GM23338 (cell line): ENCODE results near the gene FCN2. TPM values are rescaled to one million over a fixed set of nuclear protein-coding genes. Genes with fewer than 3 reads are reported as not detected.

Source experiments
- ATAC-seq: fragments of 200-7000 bp; cut with Tn5 transposase; 3 replicates; pipeline ENCODE4 v1.9.1; 2020
- DNase-seq: peaks from one replicate; pipeline ENCODE4 v3.0.0-alpha.2; 2015; ENCODE audit warnings: low spot score
- H2AFZ ChIP-seq: fragments of 200-600 bp; sonication (generic); 2 replicates; pipeline ENCODE4 v1.8.0; 2016; ENCODE audit warnings: antibody characterized with exemption, mild to moderate bottlenecking, moderate library complexity
- H3F3A ChIP-seq: fragments of 200-600 bp; sonication (generic); replicated peaks from 2 replicates; pipeline ENCODE4 v1.8.0; 2017; ENCODE audit warnings: antibody characterized with exemption, mixed run types, low read depth
- H3K27ac ChIP-seq: fragments of 200-600 bp; sonication (generic); 2 replicates; pipeline ENCODE4 v1.6.1; 2016; ENCODE audit warnings: low read depth
- H3K27me3 ChIP-seq: fragments of 200-600 bp; sonication (generic); 2 replicates; pipeline ENCODE4 v1.8.0; 2016; ENCODE audit warnings: mild to moderate bottlenecking, mixed run types, moderate library complexity; ENCODE audit not compliant: insufficient read depth
- H3K36me3 ChIP-seq: fragments of 200-600 bp; sonication (generic); 2 replicates; pipeline ENCODE4 v1.8.0; 2016; ENCODE audit warnings: mild to moderate bottlenecking; ENCODE audit not compliant: insufficient read depth
- H3K4me1 ChIP-seq: fragments of 200-600 bp; sonication (generic); 2 replicates; pipeline ENCODE4 v1.8.0; 2016; ENCODE audit warnings: mild to moderate bottlenecking, moderate library complexity; ENCODE audit not compliant: insufficient read depth
- H3K4me2 ChIP-seq: fragments of 200-600 bp; sonication (generic); 2 replicates; pipeline ENCODE4 v1.7.1; 2017; ENCODE audit warnings: mixed run types
- H3K4me3 ChIP-seq: fragments of 200-600 bp; sonication (generic); 2 replicates; pipeline ENCODE4 v1.6.1; 2016; ENCODE audit warnings: mixed run types
- H3K79me2 ChIP-seq: fragments of 200-600 bp; sonication (generic); replicated peaks from 2 replicates; pipeline ENCODE4 v1.8.0; 2017; ENCODE audit warnings: mild to moderate bottlenecking; ENCODE audit not compliant: insufficient read depth
- H3K9me2 ChIP-seq: fragments of 200-600 bp; sonication (generic); 2 replicates; pipeline ENCODE4 v1.8.0; 2017; ENCODE audit not compliant: insufficient read depth
- H4K20me1 ChIP-seq: fragments of 200-600 bp; sonication (generic); replicated peaks from 2 replicates; pipeline ENCODE4 v1.8.0; 2017; ENCODE audit warnings: mild to moderate bottlenecking; ENCODE audit not compliant: insufficient read depth
- H3K27ac Mint-ChIP-seq: 2 replicates; pipeline ENCODE4 v1.8.0; 2020; ENCODE audit warnings: inconsistent platforms, mild to moderate bottlenecking, moderate library complexity, mixed read lengths
- H3K27me3 Mint-ChIP-seq: 3 replicates; pipeline ENCODE4 v1.8.0; 2022; ENCODE audit warnings: low read depth, mild to moderate bottlenecking, moderate library complexity, mixed read lengths, inconsistent platforms; ENCODE audit not compliant: insufficient read depth, poor library complexity
- H3K36me3 Mint-ChIP-seq: 3 replicates; pipeline ENCODE4 v1.8.0; 2021; ENCODE audit warnings: low read depth, mild to moderate bottlenecking, inconsistent platforms, moderate library complexity, mixed read lengths
- H3K4me1 Mint-ChIP-seq: 3 replicates; pipeline ENCODE4 v1.8.0; 2020; ENCODE audit warnings: mild to moderate bottlenecking, inconsistent platforms, mixed read lengths
- H3K4me3 Mint-ChIP-seq: 3 replicates; pipeline ENCODE4 v1.8.0; 2021; ENCODE audit warnings: moderate library complexity, mild to moderate bottlenecking, inconsistent platforms, mixed read lengths
- H3K9me3 Mint-ChIP-seq: 3 replicates; pipeline ENCODE4 v1.8.0; 2020; ENCODE audit warnings: moderate library complexity, mild to moderate bottlenecking, inconsistent platforms, mixed read lengths
- CREB1 ChIP-seq: fragments of 250-450 bp; sonication (Bioruptor Pico); IDR thresholded peaks from 2 replicates; pipeline ENCODE4 v1.5.0; 2020; ENCODE audit warnings: low read depth, mild to moderate bottlenecking, moderate library complexity
- CTCF ChIP-seq, 2 experiments: fragments of 200-600 bp in 1 of 2; sonication (generic) in 1 of 2; conservative IDR thresholded peaks; 2 replicates each; pipeline versions ENCODE4 v1.5.1 to v1.6.1; 2016 to 2017; ENCODE audit warnings: antibody characterized with exemption in 2 of 2, low read depth in 2 of 2, mild to moderate bottlenecking in 2 of 2, moderate library complexity in 1 of 2
- ETS1 ChIP-seq: IDR thresholded peaks from 2 replicates; pipeline ENCODE4 v1.6.1; 2016; ENCODE audit warnings: antibody characterized with exemption
- EZH2 ChIP-seq: fragments of 200-600 bp; sonication (generic); IDR thresholded peaks from one replicate; pipeline ENCODE4 v1.8.0; 2017; ENCODE audit warnings: antibody characterized with exemption, mild to moderate bottlenecking, low read depth; ENCODE audit not compliant: unreplicated experiment
- EZH2phosphoT487 ChIP-seq: fragments of 200-600 bp; sonication (generic); IDR thresholded peaks from one replicate; pipeline ENCODE4 v1.8.1; 2018; ENCODE audit warnings: antibody characterized with exemption; ENCODE audit not compliant: unreplicated experiment
- JUNB ChIP-seq: IDR thresholded peaks from one replicate; pipeline ENCODE4 v1.6.1; 2016; ENCODE audit warnings: antibody characterized with exemption; ENCODE audit not compliant: unreplicated experiment
- NANOG ChIP-seq: IDR thresholded peaks from 2 replicates; pipeline ENCODE4 v1.6.1; 2016; ENCODE audit warnings: antibody characterized with exemption, borderline replicate concordance
- POLR2AphosphoS5 ChIP-seq: IDR thresholded peaks from 2 replicates; pipeline ENCODE4 v1.6.1; 2016; ENCODE audit warnings: antibody characterized with exemption, low read depth
- REST ChIP-seq: IDR thresholded peaks from one replicate; pipeline ENCODE4 v1.6.1; 2018; ENCODE audit warnings: antibody characterized with exemption; ENCODE audit not compliant: unreplicated experiment
- STAT1 ChIP-seq: IDR thresholded peaks from one replicate; pipeline ENCODE4 v1.6.1; 2016; ENCODE audit warnings: antibody characterized with exemption; ENCODE audit not compliant: unreplicated experiment
- ZNF114 ChIP-seq: fragments of 250-450 bp; sonication (Bioruptor Pico); IDR thresholded peaks from 2 replicates; pipeline ENCODE4 v1.5.0; 2020; ENCODE audit warnings: mild to moderate bottlenecking, moderate library complexity
- ZNF331 ChIP-seq: fragments of 250-450 bp; sonication (Bioruptor Pico); IDR thresholded peaks from 2 replicates; pipeline ENCODE4 v1.5.0; 2020; ENCODE audit warnings: low read depth, mild to moderate bottlenecking, moderate library complexity
- polyA plus RNA-seq: library from polyadenylated mRNA; unstranded; fragments of >200 nt; fragmentation: Nextera tagmentation; extraction: Ambion mirVana; gene quantifications from 2 replicates; pipeline ENCODE4 v1.2.1, GENCODE V29; 2016
- total RNA-seq: library from RNA; depleted of rRNA; stranded (reverse); fragments of >200 nt; shearing (Covaris generic); gene quantifications from 2 replicates; pipeline ENCODE4 v1.2.3, GENCODE V29; 2014

Gene FCN2
- total and polyA plus RNA-seq, 2 experiments from 2014 or later: not detected

GRCh38 chr9:134867917-134868750, 12.5 kb upstream of the FCN2 start:
- Mint-ChIP-seq H3K27me3 (no peaks in the 10 kb centered on the region), H3K4me3 (no peak overlapping the region), H3K4me1 (no peaks in the 10 kb centered on the region), H3K27ac (no peak overlapping the region), H3K9me3 (no peaks in the 10 kb centered on the region), H3K36me3 (no peaks in the 10 kb centered on the region)
- Histone ChIP-seq H2AFZ (no peak overlapping the region), H3K36me3 (no peaks in the 10 kb centered on the region), H3K79me2 (no peaks in the 10 kb centered on the region), H3K4me2 (no peak overlapping the region), H4K20me1 (no peaks in the 10 kb centered on the region), H3K27me3 (no peaks in the 10 kb centered on the region), H3F3A (no peaks in the 10 kb centered on the region), H3K4me1 (no peaks in the 10 kb centered on the region), H3K9me2 (no peaks in the 10 kb centered on the region), H3K4me3 (no peak overlapping the region), H3K27ac (no peak overlapping the region)
- TF ChIP-seq NANOG: no peak
- TF ChIP-seq POLR2AphosphoS5: no peak
- no peak for TF ChIP-seq CTCF (conservative IDR thresholded peaks at IDR 0.05; ENCODE audit: low read depth in 2 of 2)
- no peak for TF ChIP-seq ZNF331 (CRISPR knock-in tag)
- TF ChIP-seq EZH2: no peak
- no peak for TF ChIP-seq EZH2phosphoT487
- TF ChIP-seq REST: no peak
- no peak for TF ChIP-seq ZNF114 (CRISPR knock-in tag)
- TF ChIP-seq ETS1: no peak
- TF ChIP-seq JUNB: no peak
- TF ChIP-seq CREB1 (CRISPR knock-in tag): no peak
- no peak for TF ChIP-seq STAT1
- ATAC-seq (no peak), DNase-seq (no peak)
